Measurements from ENCODE around the gene NOD1. TPM values are rescaled to one million over a fixed set of nuclear protein-coding genes. Genes with fewer than 3 reads are reported as not detected.

The NOD1 gene
- polyA plus RNA-seq, 2 of the 4 experiments (the other 2 are of a cell fraction), result 4.8 to 6.5 TPM

- Histone ChIP-seq H3K4me2 (no peak overlapping the region), H3K4me1 (peaks cover 55% of the 10 kb centered on the region), H3K27ac (no peak overlapping the region), H3K4me3 (no peak overlapping the region), H3K9me3 (no peaks in the 10 kb centered on the region)
- POLR2A ChIA-PET, result no interaction called here
- WGBS (ENCODE audit: missing lambda C conversion rate), result 81% methylated on average over 2 of the region's 2 CpGs
- CTCF ChIA-PET, result no interaction called here
- FAIRE-seq (no peak), DNase-seq (ENCODE audit: low read depth in 1 of 2, low spot score in 1 of 2) (no peak), ATAC-seq (no peak)
- TF ChIP-seq POLR2A (IDR thresholded peaks at IDR 0.05; ENCODE audit: low read length) (no peak), TP53 (CRISPR knock-in tag; IDR thresholded peaks at IDR 0.05) (no peak), SMC3 (IDR thresholded peaks at IDR 0.05) (no peak), RARB (CRISPR knock-in tag; IDR thresholded peaks at IDR 0.05) (no peak), EP300 (IDR thresholded peaks at IDR 0.05) (no peak), RAD21 (conservative IDR thresholded peaks at IDR 0.05 in 1 of 2, IDR thresholded peaks at IDR 0.05 in 1 of 2) (no peak), MAX (IDR thresholded peaks at IDR 0.05) (no peak), CBX8 (IDR thresholded peaks at IDR 0.05) (no peak), JUN (IDR thresholded peaks at IDR 0.05) (no peak)
These were observed 3.7 kb downstream of the NOD1 start for GRCh38 chr7:30474893-30475292.

GRCh38 chr7:30474485-30474884 is 4.1 kb downstream of the NOD1 start:
- FAIRE-seq, result no peak
- ChIA-PET CTCF (no interaction called here), POLR2A (no interaction called here)
- DNase-seq (ENCODE audit: low read depth in 1 of 2, low spot score in 1 of 2), result no peak
- no peak for ATAC-seq
- no peaks in the 10 kb centered on the region for H3K9me3 ChIP-seq
- no peak for TF ChIP-seq ZFP36 (IDR thresholded peaks at IDR 0.05; ENCODE audit: borderline replicate concordance, partially characterized antibody)
- TF ChIP-seq CHD4 (IDR thresholded peaks at IDR 0.05; ENCODE audit: borderline replicate concordance), result no peak
- TF ChIP-seq MAZ (IDR thresholded peaks at IDR 0.05; ENCODE audit: borderline replicate concordance, low read depth, low read length), result no peak
- no peak overlapping the region for H3K27ac ChIP-seq
- no peak overlapping the region for H3K4me2 ChIP-seq
- 93% methylated on average over 10 of the region's 10 CpGs for WGBS (ENCODE audit: missing lambda C conversion rate)
- peaks cover 56% of the 10 kb centered on the region for H3K4me1 ChIP-seq
- H3K4me3 ChIP-seq, result no peak overlapping the region

GRCh38 chr7:30473903-30474302 is 4.7 kb downstream of the NOD1 start:
- H3K27ac ChIP-seq, result no peak overlapping the region
- FAIRE-seq (no peak), DNase-seq (ENCODE audit: low read depth in 1 of 2, low spot score in 1 of 2) (no peak), ATAC-seq (no peak)
- no peak overlapping the region for H3K4me2 ChIP-seq
- H3K4me1 ChIP-seq, result peaks cover 56% of the 10 kb centered on the region
- ChIA-PET CTCF (no interaction called here), POLR2A (no interaction called here)
- no peaks in the 10 kb centered on the region for H3K9me3 ChIP-seq
- no peak overlapping the region for H3K4me3 ChIP-seq
- TF ChIP-seq CHD2 (IDR thresholded peaks at IDR 0.05; ENCODE audit: low read length, partially characterized antibody) (no peak), REST (IDR thresholded peaks at IDR 0.05) (no peak), BCL3 (IDR thresholded peaks at IDR 0.05) (no peak), MAFK (IDR thresholded peaks at IDR 0.05; ENCODE audit: partially characterized antibody) (no peak), PHF8 (IDR thresholded peaks at IDR 0.05; ENCODE audit: borderline replicate concordance, low read depth) (no peak), NPAS2 (CRISPR knock-in tag; IDR thresholded peaks at IDR 0.05; ENCODE audit: borderline replicate concordance) (no peak)
- 91% methylated on average over 1 of the region's 1 CpG for WGBS (ENCODE audit: missing lambda C conversion rate)

Measured in A549 (cell line).